H9 (cell line): ENCODE measurements around the gene SUPT7L. TPM values are rescaled to one million over a fixed set of nuclear protein-coding genes. Genes with fewer than 3 reads are reported as not detected.

Experiments
- DNase-seq: peaks from one replicate; pipeline ENCODE4 v3.0.0-alpha.2; 2017
- H2AFZ ChIP-seq: one replicate; pipeline ENCODE4 v1.6.1; 2013; ENCODE audit warnings: mild to moderate bottlenecking, low read length, control low read depth, moderate library complexity
- H2AK5ac ChIP-seq: 2 replicates; pipeline ENCODE4 v1.6.1; 2013; ENCODE audit warnings: low read length, control low read depth, mixed read lengths; ENCODE audit not compliant: insufficient read length
- H2BK120ac ChIP-seq: one replicate; pipeline ENCODE4 v1.6.1; 2013; ENCODE audit warnings: low read depth, mild to moderate bottlenecking, low read length, control low read depth, inconsistent platforms; ENCODE audit not compliant: poor library complexity, severe bottlenecking
- H2BK12ac ChIP-seq: 2 replicates; pipeline ENCODE4 v1.6.1; 2013; ENCODE audit warnings: low read length, control low read depth, mixed read lengths, low read depth; ENCODE audit not compliant: insufficient read length
- H2BK15ac ChIP-seq: 2 replicates; pipeline ENCODE4 v1.6.1; 2013; ENCODE audit warnings: low read depth, low read length, control low read depth
- H2BK20ac ChIP-seq: one replicate; pipeline ENCODE4 v1.6.1; 2013; ENCODE audit warnings: low read depth, mild to moderate bottlenecking, low read length, control low read depth, inconsistent platforms; ENCODE audit not compliant: poor library complexity, severe bottlenecking
- H2BK5ac ChIP-seq: 2 replicates; pipeline ENCODE4 v1.6.1; 2013; ENCODE audit warnings: low read length, control low read depth, mixed read lengths; ENCODE audit not compliant: insufficient read length
- H3K14ac ChIP-seq: 2 replicates; pipeline ENCODE4 v1.6.1; 2013; ENCODE audit warnings: low read length, control low read depth; ENCODE audit not compliant: insufficient read depth
- H3K18ac ChIP-seq: 2 replicates; pipeline ENCODE4 v1.6.1; 2013; ENCODE audit warnings: low read depth, mild to moderate bottlenecking, mixed read lengths, low read length, control low read depth; ENCODE audit not compliant: insufficient read length
- H3K23ac ChIP-seq: 2 replicates; pipeline ENCODE4 v1.6.1; 2013; ENCODE audit warnings: low read length, control low read depth, mixed read lengths, low read depth; ENCODE audit not compliant: insufficient read length
- H3K23me2 ChIP-seq: 2 replicates; pipeline ENCODE4 v1.6.1; 2013; ENCODE audit warnings: low read depth, mild to moderate bottlenecking, mixed read lengths, low read length, control low read depth; ENCODE audit not compliant: insufficient read length, poor library complexity, severe bottlenecking
- H3K27ac ChIP-seq: 2 replicates; pipeline ENCODE4 v1.5.1; 2013; ENCODE audit warnings: low read length, control low read depth, mixed read lengths, low read depth; ENCODE audit not compliant: insufficient read length
- H3K27me3 ChIP-seq: 2 replicates; pipeline ENCODE4 v1.6.1; 2013; ENCODE audit warnings: low read length, control low read depth, inconsistent platforms; ENCODE audit not compliant: insufficient read depth
- H3K4ac ChIP-seq: 2 replicates; pipeline ENCODE4 v1.6.1; 2013; ENCODE audit warnings: low read depth, mild to moderate bottlenecking, control low read depth, inconsistent platforms, low read length, moderate library complexity
- H3K4me1 ChIP-seq: 2 replicates; pipeline ENCODE4 v1.6.1; 2013; ENCODE audit warnings: low read length, control low read depth, inconsistent platforms; ENCODE audit not compliant: insufficient read depth
- H3K4me2 ChIP-seq: 2 replicates; pipeline ENCODE4 v1.6.1; 2013; ENCODE audit warnings: low read length, control low read depth, mixed read lengths; ENCODE audit not compliant: insufficient read length, insufficient read depth
- H3K56ac ChIP-seq: 2 replicates; pipeline ENCODE4 v1.6.1; 2013; ENCODE audit warnings: low read depth, mild to moderate bottlenecking, mixed read lengths, low read length, control low read depth; ENCODE audit not compliant: insufficient read length
- H3K79me1 ChIP-seq: 2 replicates; pipeline ENCODE4 v1.6.1; 2013; ENCODE audit warnings: low read depth, mild to moderate bottlenecking, moderate library complexity, low read length, control low read depth, inconsistent platforms; ENCODE audit not compliant: insufficient read depth, poor library complexity, severe bottlenecking
- H3K79me2 ChIP-seq: 2 replicates; pipeline ENCODE4 v1.6.1; 2013; ENCODE audit warnings: low read length, control low read depth, inconsistent platforms; ENCODE audit not compliant: insufficient read depth
- H3K9ac ChIP-seq: 2 replicates; pipeline ENCODE4 v1.6.1; 2013; ENCODE audit warnings: low read length, control low read depth, mixed read lengths; ENCODE audit not compliant: insufficient read length; ENCODE audit errors: extremely low read depth
- H3K9me3 ChIP-seq: one replicate; pipeline ENCODE4 v1.6.1; 2013; ENCODE audit warnings: low read depth, low read length, inconsistent platforms; ENCODE audit not compliant: control insufficient read depth
- H3T11ph ChIP-seq: one replicate; pipeline ENCODE4 v1.6.1; 2013; ENCODE audit warnings: mild to moderate bottlenecking, low read length, control low read depth, inconsistent platforms
- H4K20me1 ChIP-seq: one replicate; pipeline ENCODE4 v1.6.1; 2013; ENCODE audit not compliant: control insufficient read depth, insufficient read length, insufficient read depth
- H4K5ac ChIP-seq: 2 replicates; pipeline ENCODE4 v1.6.1; 2013; ENCODE audit warnings: low read depth, mild to moderate bottlenecking, mixed read lengths, low read length, control low read depth; ENCODE audit not compliant: insufficient read length
- H4K8ac ChIP-seq: replicated peaks from 2 replicates; pipeline ENCODE4 v1.6.1; 2013; ENCODE audit warnings: low read length, control low read depth, mixed read lengths, low read depth; ENCODE audit not compliant: insufficient read length
- H4K91ac ChIP-seq: 2 replicates; pipeline ENCODE4 v1.6.1; 2013; ENCODE audit warnings: low read depth, mild to moderate bottlenecking, moderate library complexity, mixed read lengths, low read length, control low read depth; ENCODE audit not compliant: insufficient read length
- H3K27ac Mint-ChIP-seq, 3 experiments: 2 replicates in 2 of 3; 3 replicates in 1 of 3; pipeline ENCODE4 v1.8.0; 2020 to 2021; ENCODE audit warnings: mixed read lengths in 3 of 3, mild to moderate bottlenecking in 1 of 3, moderate library complexity in 1 of 3
- H3K27me3 Mint-ChIP-seq: 2 replicates; pipeline ENCODE4 v1.8.0; 2021; ENCODE audit warnings: low read depth, mild to moderate bottlenecking, moderate library complexity, mixed read lengths
- H3K36me3 Mint-ChIP-seq, 3 experiments: 2 replicates in 2 of 3; 3 replicates in 1 of 3; pipeline ENCODE4 v1.8.0; 2020 to 2021; ENCODE audit warnings: low read depth in 3 of 3, mixed read lengths in 3 of 3; ENCODE audit not compliant: insufficient read depth in 1 of 3
- H3K4me1 Mint-ChIP-seq, 2 experiments: 2 replicates each; pipeline ENCODE4 v1.8.0; 2020; ENCODE audit warnings: mixed read lengths in 2 of 2
- H3K4me3 Mint-ChIP-seq, 2 experiments: 2 replicates in 1 of 2; 3 replicates in 1 of 2; pipeline ENCODE4 v1.8.0; 2020 to 2021; ENCODE audit warnings: mild to moderate bottlenecking in 2 of 2, mixed read lengths in 2 of 2, moderate library complexity in 1 of 2
- H3K9me3 Mint-ChIP-seq, 2 experiments: 2 replicates in 1 of 2; 3 replicates in 1 of 2; pipeline ENCODE4 v1.8.0; 2020; ENCODE audit warnings: mild to moderate bottlenecking in 2 of 2, mixed read lengths in 2 of 2, moderate library complexity in 1 of 2
- total RNA-seq: library from RNA; stranded (reverse); gene quantifications from 2 replicates; pipeline ENCODE4 v1.2.1, GENCODE V29; 2021
- TF ChIP-seq, protein P1 (sequence below): fragments of 200-600 bp; sonication (generic); conservative IDR thresholded peaks from 3 replicates; pipeline ENCODE4 v1.8.0; 2021; ENCODE audit warnings: antibody characterized with exemption, mild to moderate bottlenecking

The SUPT7L gene
- total RNA-seq, 1 experiment from 2014 or later, result 30.4 TPM

DNA sequence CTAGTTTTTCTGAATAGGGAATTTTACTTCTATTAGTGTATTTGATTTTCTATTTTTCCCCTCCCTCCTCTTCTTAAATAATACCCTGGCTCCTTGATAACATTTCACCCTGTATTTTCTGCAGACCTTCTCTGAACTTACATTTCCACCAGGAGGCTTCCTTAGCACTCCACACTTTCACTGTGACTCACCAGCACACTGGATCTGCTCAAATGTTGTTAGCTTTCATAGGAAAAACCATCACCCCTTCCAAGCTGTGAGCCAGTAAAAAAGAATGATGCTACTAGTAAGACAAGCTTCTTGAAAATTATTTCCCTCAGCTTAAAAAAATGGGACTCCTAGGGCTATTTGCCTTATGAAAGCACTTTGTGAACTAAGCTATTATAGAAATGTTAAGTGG lies 16.1 kb downstream of the SUPT7L start:
- H3K14ac ChIP-seq, result no peak overlapping the region
- no peak overlapping the region for H2BK120ac ChIP-seq
- DNase-seq, result no peak
- no peak overlapping the region for H2AK5ac ChIP-seq
- H3K79me2 ChIP-seq, result no peaks in the 10 kb centered on the region
- H2AFZ ChIP-seq, result no peak overlapping the region
- TF ChIP-seq, protein P1, sequence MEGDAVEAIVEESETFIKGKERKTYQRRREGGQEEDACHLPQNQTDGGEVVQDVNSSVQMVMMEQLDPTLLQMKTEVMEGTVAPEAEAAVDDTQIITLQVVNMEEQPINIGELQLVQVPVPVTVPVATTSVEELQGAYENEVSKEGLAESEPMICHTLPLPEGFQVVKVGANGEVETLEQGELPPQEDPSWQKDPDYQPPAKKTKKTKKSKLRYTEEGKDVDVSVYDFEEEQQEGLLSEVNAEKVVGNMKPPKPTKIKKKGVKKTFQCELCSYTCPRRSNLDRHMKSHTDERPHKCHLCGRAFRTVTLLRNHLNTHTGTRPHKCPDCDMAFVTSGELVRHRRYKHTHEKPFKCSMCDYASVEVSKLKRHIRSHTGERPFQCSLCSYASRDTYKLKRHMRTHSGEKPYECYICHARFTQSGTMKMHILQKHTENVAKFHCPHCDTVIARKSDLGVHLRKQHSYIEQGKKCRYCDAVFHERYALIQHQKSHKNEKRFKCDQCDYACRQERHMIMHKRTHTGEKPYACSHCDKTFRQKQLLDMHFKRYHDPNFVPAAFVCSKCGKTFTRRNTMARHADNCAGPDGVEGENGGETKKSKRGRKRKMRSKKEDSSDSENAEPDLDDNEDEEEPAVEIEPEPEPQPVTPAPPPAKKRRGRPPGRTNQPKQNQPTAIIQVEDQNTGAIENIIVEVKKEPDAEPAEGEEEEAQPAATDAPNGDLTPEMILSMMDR, result no peak
- no peaks in the 10 kb centered on the region for H3K9me3 ChIP-seq
- Mint-ChIP-seq H3K27ac (no peak overlapping the region), H3K36me3 (peaks cover 16 to 65% (median 44%) of the 10 kb centered on the region in 3 experiments; a peak in 6 of 7 replicates), H3K4me3 (no peak overlapping the region), H3K4me1 (no peaks in the 10 kb centered on the region), H3K9me3 (no peaks in the 10 kb centered on the region), H3K27me3 (no peaks in the 10 kb centered on the region)
- no peak overlapping the region for H3T11ph ChIP-seq
- no peak overlapping the region for H3K4ac ChIP-seq
- no peak overlapping the region for H4K8ac ChIP-seq
- H2BK15ac ChIP-seq, result no peak overlapping the region
- H3K56ac ChIP-seq, result no peak overlapping the region
- H4K91ac ChIP-seq, result no peak overlapping the region
- H3K23ac ChIP-seq, result no peak overlapping the region
- H3K9ac ChIP-seq, result no peak overlapping the region
- H3K4me1 ChIP-seq, result no peaks in the 10 kb centered on the region
- H4K5ac ChIP-seq, result no peak overlapping the region
- H3K23me2 ChIP-seq, result no peaks in the 10 kb centered on the region
- H2BK20ac ChIP-seq, result no peak overlapping the region
- H3K79me1 ChIP-seq, result no peaks in the 10 kb centered on the region
- no peaks in the 10 kb centered on the region for H3K27me3 ChIP-seq
- H3K4me2 ChIP-seq, result no peak overlapping the region
- no peaks in the 10 kb centered on the region for H4K20me1 ChIP-seq
- no peak overlapping the region for H2BK12ac ChIP-seq
- H3K27ac ChIP-seq, result no peak overlapping the region
- no peak overlapping the region for H2BK5ac ChIP-seq
- H3K18ac ChIP-seq, result no peak overlapping the region
